HG02970 (cell line): ENCODE measurements around the gene MARVELD3.
"Not testable (repeated sequence)": the region's sequence is repeated elsewhere in the genome, so short reads cannot be mapped to it uniquely, and the experiment has no call there.

Source experiments
- ATAC-seq: cut with Tn5 transposase; IDR thresholded peaks from one replicate; pipeline ENCODE4 v1.9.1; 2021; ENCODE audit warnings: mild to moderate bottlenecking, moderate library complexity, moderate number of reproducible peaks; ENCODE audit not compliant: unreplicated experiment, low FRiP score

The MARVELD3 gene

GRCh38 chr16:71626018-71626857, at the start of gene MARVELD3:
Gene MARVELD3, plus strand, starts transcription at chr16:71626184. Its CDS starts 46 bp downstream, at chr16:71626230.
- ATAC-seq, result no peak

- ATAC-seq, result no peak
These were observed 49.0 kb upstream of the MARVELD3 start, which contains the start of gene TAT for GRCh38 chr16:71576971-71577370. Gene TAT, minus strand, starts transcription at chr16:71577092. Its CDS starts 677 bp downstream, at chr16:71576415.

- not testable (repeated sequence) for ATAC-seq
These were observed 43.5 kb upstream of the MARVELD3 start for GRCh38 chr16:71582553-71582848.

GRCh38 chr16:71584543-71585317, 41.3 kb upstream of the MARVELD3 start:
- ATAC-seq, result no peak

GRCh38 chr16:71585318-71585703, 40.7 kb upstream of the MARVELD3 start:
- ATAC-seq, result no peak

- ATAC-seq, result not testable (repeated sequence)
These were observed 36.6 kb upstream of the MARVELD3 start for GRCh38 chr16:71589334-71589733.

GRCh38 chr16:71590071-71590470, 35.9 kb upstream of the MARVELD3 start:
- ATAC-seq, result not testable (repeated sequence)

GRCh38 chr16:71590584-71590983, 35.4 kb upstream of the MARVELD3 start:
- ATAC-seq, result no peak

GRCh38 chr16:71591917-71592316, 34.1 kb upstream of the MARVELD3 start:
- ATAC-seq, result no peak

GRCh38 chr16:71593048-71593999, 32.7 kb upstream of the MARVELD3 start:
- ATAC-seq, result no peak

- ATAC-seq, result no peak
These were observed 31.9 kb upstream of the MARVELD3 start for GRCh38 chr16:71594000-71594646.

- not testable (repeated sequence) for ATAC-seq
These were observed 30.6 kb upstream of the MARVELD3 start for GRCh38 chr16:71595340-71595826.

GRCh38 chr16:71598426-71598825, 27.6 kb upstream of the MARVELD3 start:
- not testable (repeated sequence) for ATAC-seq

- ATAC-seq, result no peak
These were observed 25.2 kb upstream of the MARVELD3 start for GRCh38 chr16:71600822-71601221.

- no peak for ATAC-seq
These were observed 16.9 kb upstream of the MARVELD3 start for GRCh38 chr16:71609066-71609465.

- ATAC-seq, result no peak
These were observed 15.5 kb upstream of the MARVELD3 start for GRCh38 chr16:71610447-71610846.

- peak; percentile 47 for ATAC-seq
These were observed 14.8 kb upstream of the MARVELD3 start for GRCh38 chr16:71610936-71611871.

GRCh38 chr16:71614956-71615355, 11.0 kb upstream of the MARVELD3 start:
- not testable (repeated sequence) for ATAC-seq

- no peak for ATAC-seq
These were observed 7.6 kb upstream of the MARVELD3 start for GRCh38 chr16:71618429-71618828.
